Measurements from ENCODE around the gene PLAAT5.

PLAAT5 gene

GRCh38 chr11:63511048-63511748 lies 20.2 kb upstream of the PLAAT5 start:
- no peak for DNase-seq (ENCODE audit: low read depth, low spot score)
- in situ Hi-C loops (cut with HindIII; ENCODE audit: low sequenced_read_pairs) = no loop called here
- no peak overlapping the region for H3K4me3 ChIP-seq (ENCODE audit: low read depth, low read length)
- TF ChIP-seq CTCF (IDR thresholded peaks at IDR 0.05; ENCODE audit: low read depth, low read length) = no peak

GRCh38 chr11:63510360-63511047 lies 19.5 kb upstream of the PLAAT5 start:
- DNase-seq (ENCODE audit: low read depth, low spot score) = peak; percentile 72
- in situ Hi-C loops (cut with HindIII; ENCODE audit: low sequenced_read_pairs) = no loop called here
- no peak overlapping the region for H3K4me3 ChIP-seq (ENCODE audit: low read depth, low read length)
- TF ChIP-seq CTCF (IDR thresholded peaks at IDR 0.05; ENCODE audit: low read depth, low read length) = no peak

- in situ Hi-C loops (cut with HindIII; ENCODE audit: low sequenced_read_pairs) = no loop called here
- no peak overlapping the region for H3K4me3 ChIP-seq (ENCODE audit: low read depth, low read length)
- DNase-seq (ENCODE audit: low read depth, low spot score) = no peak
- TF ChIP-seq CTCF (IDR thresholded peaks at IDR 0.05; ENCODE audit: low read depth, low read length) = no peak
These were observed 17.8 kb upstream of the PLAAT5 start for GRCh38 chr11:63508745-63509144.

GRCh38 chr11:63508009-63508408 lies 17.0 kb upstream of the PLAAT5 start:
- TF ChIP-seq CTCF (IDR thresholded peaks at IDR 0.05; ENCODE audit: low read depth, low read length) = peak; percentile 23
- H3K4me3 ChIP-seq (ENCODE audit: low read depth, low read length) = no peak overlapping the region
- no peak for DNase-seq (ENCODE audit: low read depth, low spot score)
- in situ Hi-C loops (cut with HindIII; ENCODE audit: low sequenced_read_pairs) = no loop called here

GRCh38 chr11:63507511-63507910 lies 16.5 kb upstream of the PLAAT5 start:
- no peak for DNase-seq (ENCODE audit: low read depth, low spot score)
- H3K4me3 ChIP-seq (ENCODE audit: low read depth, low read length) = no peak overlapping the region
- no peak for TF ChIP-seq CTCF (IDR thresholded peaks at IDR 0.05; ENCODE audit: low read depth, low read length)
- in situ Hi-C loops (cut with HindIII; ENCODE audit: low sequenced_read_pairs) = no loop called here

GRCh38 chr11:63506876-63507275 lies 15.9 kb upstream of the PLAAT5 start:
- DNase-seq (ENCODE audit: low read depth, low spot score) = no peak
- in situ Hi-C loops (cut with HindIII; ENCODE audit: low sequenced_read_pairs) = no loop called here
- no peak overlapping the region for H3K4me3 ChIP-seq (ENCODE audit: low read depth, low read length)
- TF ChIP-seq CTCF (IDR thresholded peaks at IDR 0.05; ENCODE audit: low read depth, low read length) = no peak
